ENCODE measurements around the gene FBP2. TPM values are rescaled to one million over a fixed set of nuclear protein-coding genes. Genes with fewer than 3 reads are reported as not detected.
A peak's percentile ranks its signal among the peaks of the same experiment; 100 is the strongest.

FBP2 gene
- total and polyA plus RNA-seq, 2 of the 8 experiments (the other 6 are each of a cell fraction or from before 2014, with no cell fraction given), result not detected

- TF ChIP-seq TAF1 (IDR thresholded peaks at IDR 0.05; ENCODE audit: low read depth, low read length) (no peak), BRCA1 (IDR thresholded peaks at IDR 0.05; ENCODE audit: low read depth, low read length) (no peak), TCF12 (IDR thresholded peaks at IDR 0.05; ENCODE audit: low read depth, low read length) (0 out of 2 replicates have a peak, but pooled peaks have one; percentile 61), PHF8 (conservative IDR thresholded peaks at IDR 0.05; ENCODE audit: low read depth, low read length) (no peak), KDM4A (IDR thresholded peaks at IDR 0.05; ENCODE audit: low read depth, low read length, severe bottlenecking) (peak; percentile 80), MAX (IDR thresholded peaks at IDR 0.05) (peak; percentile 43; the same call in 1 of the 2 replicates), RBBP5 (IDR thresholded peaks at IDR 0.05; ENCODE audit: borderline replicate concordance, low read depth, low read length) (no peak; the same call in 1 of the 2 replicates), CEBPB (IDR thresholded peaks at IDR 0.05; ENCODE audit: low read depth, low read length) (no peak), CHD1 (IDR thresholded peaks at IDR 0.05; ENCODE audit: low read depth, low read length) (no peak), SP2 (IDR thresholded peaks at IDR 0.05; ENCODE audit: low read length) (no peak), POLR2A (IDR thresholded peaks at IDR 0.05; ENCODE audit: control extremely low read depth in 1 of 2, low read depth in 2 of 2, low read length in 2 of 2) (no peak), SUZ12 (IDR thresholded peaks at IDR 0.05; ENCODE audit: low read length) (peak; percentile 83), TBP (IDR thresholded peaks at IDR 0.05; ENCODE audit: low read depth, low read length) (peak; percentile 20; the same call in 1 of the 2 replicates), RFX5 (IDR thresholded peaks at IDR 0.05; ENCODE audit: borderline replicate concordance, low read depth, low read length) (no peak), ASH2L (IDR thresholded peaks at IDR 0.05; ENCODE audit: low read length) (peak; percentile 11)
These were observed 45.7 kb upstream of the FBP2 start, which contains the start of gene FBP1 (continued) for GRCh38 chr9:94639061-94639998.

Measured in H1 (cell line).